Esophagus muscularis mucosa (tissue), 4 donors: ENCODE results near the gene FIGNL2. TPM values are rescaled to one million over a fixed set of nuclear protein-coding genes. Genes with fewer than 3 reads are reported as not detected.

Source experiments
- DNase-seq: peaks from one replicate; pipeline ENCODE4 v3.0.0-alpha.2; 2017; ENCODE audit errors: extremely low spot score
- H3K27ac ChIP-seq, 4 donors: fragments of 200-600 bp; sonication (generic); replicated peaks in 1 of 4; 1 replicate in 3 of 4; 2 replicates in 1 of 4; pipeline ENCODE4 v1.5.1; 2016 to 2019; ENCODE audit warnings: mild to moderate bottlenecking in 1 of 4
- H3K27me3 ChIP-seq, 4 donors: fragments of 200-600 bp; sonication (generic); one replicate each; pipeline versions ENCODE4 v1.5.1 to v1.6.0; 2016 to 2019
- H3K36me3 ChIP-seq, 4 donors: fragments of 200-600 bp; sonication (generic); one replicate each; pipeline ENCODE4 v1.5.1; 2016 to 2019
- H3K4me1 ChIP-seq, 4 donors: fragments of 200-600 bp; sonication (generic); one replicate each; pipeline ENCODE4 v1.5.1; 2016 to 2019
- H3K4me3 ChIP-seq, 4 donors: fragments of 200-600 bp; sonication (generic); 1 replicate in 2 of 4; 2 replicates in 2 of 4; pipeline ENCODE4 v1.5.1; 2016 to 2019; ENCODE audit warnings: mild to moderate bottlenecking in 4 of 4, moderate library complexity in 1 of 4
- H3K9me3 ChIP-seq, 4 donors: fragments of 200-600 bp; sonication (generic); 1 replicate in 3 of 4; 2 replicates in 1 of 4; pipeline ENCODE4 v1.5.1; 2016 to 2019
- CTCF ChIP-seq, 3 experiments: fragments of 200-600 bp in 2 of 3; fragments of 450-650 bp in 1 of 3; sonication (generic) in 2 of 3; IDR thresholded peaks; one replicate each; pipeline ENCODE4 v1.5.1; 2017 to 2019; ENCODE audit warnings: antibody characterized with exemption in 3 of 3, mild to moderate bottlenecking in 2 of 3, moderate library complexity in 1 of 3
- EP300 ChIP-seq: sonication (generic); formaldehyde crosslinking; IDR thresholded peaks from one replicate; pipeline ENCODE4 v1.6.1; 2017; ENCODE audit warnings: antibody characterized with exemption
- POLR2A ChIP-seq: fragments of 450-650 bp; IDR thresholded peaks from one replicate; pipeline ENCODE4 v1.6.1; 2017; ENCODE audit warnings: antibody characterized with exemption, moderate library complexity, mild to moderate bottlenecking, low read depth
- POLR2AphosphoS5 ChIP-seq, 2 donors: sonication (generic); formaldehyde crosslinking; IDR thresholded peaks; one replicate each; pipeline ENCODE4 v1.6.1; 2017; ENCODE audit warnings: antibody characterized with exemption in 2 of 2
- WGBS: methylation state at CpG from one replicate; pipeline ENCODE4 v1.1.5; 2018; 5-methylcytosine and 5-hydroxymethylcytosine counted together
- intact Hi-C: fragments of 100-400 bp; cut with DNase I; formaldehyde crosslinking; loops from one replicate; pipeline ENCODE4 v1.15.1; 2023
- total RNA-seq, 4 donors: library from RNA; depleted of rRNA; stranded (reverse); fragments of >200 nt; gene quantifications; one replicate each; pipeline versions ENCODE4 v1.1.0 to v1.2.1, GENCODE V29; 2016

The FIGNL2 gene
- total RNA-seq, 4 donors from 2014 or later, result 0.23 to 0.42 (median 0.36) TPM

DNA sequence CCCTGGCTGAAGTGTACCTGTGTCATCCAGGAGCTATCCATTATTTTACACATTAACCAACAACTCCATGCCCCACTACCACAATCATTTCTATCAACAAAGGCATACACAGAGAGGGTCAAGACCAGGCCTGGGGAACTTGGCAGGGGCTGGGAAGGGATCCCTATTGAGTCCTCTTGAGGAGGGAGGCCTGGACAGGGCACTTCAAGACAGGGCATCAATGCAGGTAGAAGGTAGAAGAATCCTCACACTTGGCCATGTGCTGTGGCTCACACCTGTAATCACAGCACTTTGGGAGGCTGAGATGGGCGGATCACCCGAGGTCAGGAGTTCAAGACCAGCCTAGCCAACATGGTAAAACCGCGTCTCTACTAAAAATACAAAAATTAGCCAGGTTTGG is 26.0 kb upstream of the FIGNL2 start:
- Histone ChIP-seq H3K9me3 (no peaks in the 10 kb centered on the region), H3K36me3 (no peaks in the 10 kb centered on the region), H3K4me3 (no peak overlapping the region), H3K27ac (no peak overlapping the region), H3K27me3 (peaks cover 0 to 37% (median 2%) of the 10 kb centered on the region in 4 donors), H3K4me1 (peaks cover 0 to 8% (median 4%) of the 10 kb centered on the region in 4 donors)
- TF ChIP-seq POLR2AphosphoS5 (IDR thresholded peaks at IDR 0.05), result no peak
- TF ChIP-seq POLR2A, result no peak
- no peak for TF ChIP-seq CTCF (IDR thresholded peaks at IDR 0.05)
- no peak for TF ChIP-seq EP300
- intact Hi-C loops, result no loop called here
- 97% methylated on average over 4 of the region's 4 CpGs for WGBS
- DNase-seq, result no peak

GRCh38 chr12:51874000-51874399 is 25.5 kb upstream of the FIGNL2 start:
- intact Hi-C loops, result no loop called here

GRCh38 chr12:51873251-51873994 is 24.9 kb upstream of the FIGNL2 start:
- intact Hi-C loops, result no loop called here
- TF ChIP-seq POLR2AphosphoS5 (IDR thresholded peaks at IDR 0.05) (no peak), EP300 (no peak), POLR2A (no peak), CTCF (IDR thresholded peaks at IDR 0.05) (no peak)
- peaks cover 0 to 48% (median 11%) of the 10 kb centered on the region in 4 donors for H3K27me3 ChIP-seq
- no peaks in the 10 kb centered on the region for H3K36me3 ChIP-seq
- H3K4me1 ChIP-seq, result peaks cover 10 to 19% (median 14%) of the 10 kb centered on the region in 4 donors
- WGBS, result 57% methylated on average over 4 of the region's 8 CpGs
- no peak overlapping the region for H3K4me3 ChIP-seq
- no peaks in the 10 kb centered on the region for H3K9me3 ChIP-seq
- H3K27ac ChIP-seq, result no peak overlapping the region
- no peak for DNase-seq

More at GRCh38 chr12:51874000-51874399, 25.5 kb upstream of the FIGNL2 start:
- H3K27ac ChIP-seq, result no peak overlapping the region
- H3K27me3 ChIP-seq, result peaks cover 0 to 42% (median 7%) of the 10 kb centered on the region in 4 donors
- no peaks in the 10 kb centered on the region for H3K36me3 ChIP-seq
- no peak for TF ChIP-seq POLR2AphosphoS5 (IDR thresholded peaks at IDR 0.05)
- TF ChIP-seq EP300, result no peak
- no peak for TF ChIP-seq CTCF (IDR thresholded peaks at IDR 0.05)
- TF ChIP-seq POLR2A, result no peak
- peaks cover 4 to 13% (median 9%) of the 10 kb centered on the region in 4 donors for H3K4me1 ChIP-seq
- WGBS, result 58% methylated on average over 8 of the region's 8 CpGs
- H3K4me3 ChIP-seq, result no peak overlapping the region
- no peak for DNase-seq
- H3K9me3 ChIP-seq, result no peaks in the 10 kb centered on the region

DNA sequence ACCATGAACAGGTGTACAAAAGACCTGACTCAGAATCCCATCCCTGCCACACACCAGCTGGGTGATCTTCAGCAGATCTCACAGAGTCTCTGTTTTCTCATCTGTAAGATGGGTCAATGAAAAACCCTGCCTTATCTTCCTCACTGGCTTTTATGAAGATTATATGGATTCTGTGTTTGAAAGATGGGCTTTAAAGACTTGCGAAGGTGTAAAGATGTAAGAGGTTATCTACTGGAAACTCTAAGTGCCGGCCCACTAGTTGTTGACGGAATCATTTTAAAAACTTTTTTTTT is 24.1 kb upstream of the FIGNL2 start:
- Histone ChIP-seq H3K27me3 (peaks cover 0 to 54% (median 11%) of the 10 kb centered on the region in 4 donors), H3K36me3 (no peaks in the 10 kb centered on the region), H3K4me1 (peaks cover 10 to 19% (median 15%) of the 10 kb centered on the region in 4 donors), H3K9me3 (no peaks in the 10 kb centered on the region), H3K4me3 (no peak overlapping the region), H3K27ac (no peak overlapping the region)
- TF ChIP-seq POLR2AphosphoS5 (IDR thresholded peaks at IDR 0.05), result no peak
- TF ChIP-seq EP300, result no peak
- no peak for TF ChIP-seq CTCF (IDR thresholded peaks at IDR 0.05)
- DNase-seq, result no peak
- intact Hi-C loops, result no loop called here
- 93% methylated on average over 3 of the region's 3 CpGs for WGBS
